HL-60 (cell line): Measurements from ENCODE around the gene ATP6V1F.

Experiments used
- CTCF ChIP-seq: IDR thresholded peaks from one replicate; pipeline ENCODE4 v1.5.1; 2011; ENCODE audit warnings: low read length, control low read depth, inconsistent platforms; ENCODE audit not compliant: insufficient read depth
- GABPA ChIP-seq: IDR thresholded peaks from 2 replicates; pipeline ENCODE4 v1.6.1; 2012; ENCODE audit warnings: low read depth
- POLR2AphosphoS5 ChIP-seq: IDR thresholded peaks from 2 replicates; pipeline ENCODE4 v1.6.1; 2012; ENCODE audit warnings: low read depth
- REST ChIP-seq: IDR thresholded peaks from 2 replicates; pipeline ENCODE4 v1.6.1; 2012; ENCODE audit warnings: low read depth; ENCODE audit not compliant: insufficient replicate concordance
- SPI1 ChIP-seq: IDR thresholded peaks from 2 replicates; pipeline ENCODE4 v1.6.1; 2012; ENCODE audit warnings: low read depth, mild to moderate bottlenecking, borderline replicate concordance

- no peak for TF ChIP-seq REST
- TF ChIP-seq CTCF: no peak
- no peak for TF ChIP-seq GABPA
- no peak for TF ChIP-seq POLR2AphosphoS5
- no peak for TF ChIP-seq SPI1
Measured at GRCh38 chr7:128842674-128843641, 19.7 kb upstream of the ATP6V1F start.
